GDM1 (cell line): ENCODE results near the gene INMT.

Experiments used
- DNase-seq: peaks from one replicate; lab custom pipeline; 2025; lab: John Stamatoyannopoulos, UW

Gene INMT

GRCh38 chr7:30752979-30753378 lies 1.0 kb downstream of the INMT start:
- no peak for DNase-seq

DNA sequence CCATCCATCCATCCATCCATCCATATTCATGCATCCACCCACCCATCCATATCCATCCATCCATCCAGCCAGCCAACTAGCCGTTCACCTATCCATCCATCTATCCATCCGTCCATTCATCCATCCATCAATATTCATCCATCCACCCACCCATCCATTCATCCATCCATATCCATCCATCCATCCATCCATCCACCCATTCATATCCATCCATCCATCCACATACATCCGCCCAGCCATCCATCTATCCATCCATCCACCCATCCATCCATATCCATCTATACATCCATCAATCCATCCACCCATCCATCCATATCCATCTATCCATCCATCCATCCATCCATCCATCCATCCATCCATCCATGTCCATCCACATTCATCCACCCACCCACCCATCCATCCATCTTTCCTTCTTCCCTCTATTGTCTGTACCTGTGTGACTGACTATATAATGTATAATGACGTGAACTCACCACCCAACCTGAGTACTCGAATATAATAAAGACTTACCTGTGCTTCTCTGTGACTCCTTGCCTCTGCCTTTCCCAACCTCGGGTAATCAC lies 2.5 kb downstream of the INMT start:
- DNase-seq, result no peak

GRCh38 chr7:30755384-30756154 lies 3.6 kb downstream of the INMT start:
- DNase-seq, result no peak

- no peak for DNase-seq
Observed at GRCh38 chr7:30757342-30757692, 5.4 kb downstream of the INMT start.

DNA sequence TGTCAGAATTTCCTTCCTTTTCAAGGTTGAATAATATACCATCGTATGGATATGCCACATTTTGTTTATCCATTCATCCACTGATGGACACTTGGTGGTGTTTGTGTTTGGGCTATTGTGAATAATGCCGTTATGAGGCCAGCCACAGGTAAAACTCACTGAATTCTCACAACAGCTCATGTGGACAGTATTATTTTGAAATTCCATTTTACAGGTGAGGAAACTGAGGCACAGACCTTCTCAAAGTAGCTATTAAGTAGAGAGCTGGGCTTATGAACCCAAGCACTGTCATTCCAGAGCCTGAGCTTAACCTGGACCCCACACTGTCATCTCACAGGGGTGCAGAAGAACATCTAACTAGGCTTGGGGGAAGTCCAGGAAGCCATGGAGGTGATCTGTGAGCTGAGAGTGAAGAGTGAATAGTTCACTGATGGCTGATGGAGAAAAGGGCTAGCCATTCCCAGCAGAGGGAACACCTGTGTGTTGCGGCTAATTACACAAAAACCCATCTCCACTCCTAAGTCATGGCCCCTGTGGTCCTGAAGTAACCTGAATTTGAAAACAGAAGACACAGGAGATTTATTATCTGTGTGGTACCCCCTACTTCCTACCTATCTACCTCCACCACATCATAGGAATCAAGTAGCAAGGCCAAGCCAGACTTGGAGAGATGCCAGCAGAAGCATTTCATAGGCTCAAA lies 8.7 kb downstream of the INMT start:
- DNase-seq, result no peak

DNA sequence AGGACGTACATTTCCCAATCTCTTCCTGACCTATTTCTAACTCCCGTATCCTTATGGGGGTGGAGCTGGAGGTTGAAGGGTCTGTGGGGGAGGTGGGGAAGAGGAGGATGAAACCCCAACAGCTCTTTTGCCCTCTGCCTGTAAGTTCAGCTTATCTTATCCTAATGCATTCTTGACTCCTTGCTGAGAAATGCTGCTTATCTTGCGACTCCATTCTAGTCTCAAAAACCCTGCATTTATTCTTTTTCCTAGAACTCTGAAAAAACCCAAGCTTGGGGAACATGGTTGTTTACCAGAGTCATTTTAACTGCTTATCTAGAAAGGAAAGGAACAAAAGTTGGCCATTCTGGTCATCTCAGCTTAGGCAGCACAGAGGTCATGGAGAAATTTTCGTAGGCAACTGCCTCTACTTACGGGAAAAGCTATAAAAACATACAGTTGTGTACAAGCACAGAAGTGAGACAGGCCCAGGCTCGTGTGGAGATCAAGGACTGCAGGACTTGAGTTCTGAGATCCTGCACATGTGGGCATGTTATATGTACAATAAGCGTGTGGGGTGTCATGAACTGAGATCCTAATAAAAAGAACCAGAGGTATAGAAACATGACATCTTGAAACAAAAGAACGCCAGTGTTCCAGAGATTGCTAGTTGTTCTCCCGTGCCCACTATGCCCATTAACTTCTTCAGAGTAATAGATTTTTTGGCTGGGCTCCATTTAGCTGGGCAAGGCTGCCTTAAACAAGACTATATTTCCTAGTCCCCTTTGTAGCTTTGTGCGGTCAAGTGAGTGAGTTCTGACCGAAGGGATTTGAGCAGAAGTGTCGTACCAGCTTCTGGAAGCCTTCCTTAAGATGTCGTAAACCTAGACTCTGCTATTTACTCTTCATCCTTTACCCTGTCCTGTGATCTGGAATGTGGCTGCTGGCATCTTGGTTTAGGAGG lies 9.6 kb downstream of the INMT start:
- DNase-seq, result no peak

GRCh38 chr7:30764030-30764975 lies 12.4 kb downstream of the INMT start:
- no peak for DNase-seq

- no peak for DNase-seq
Observed at GRCh38 chr7:30765408-30765807, 13.5 kb downstream of the INMT start.

DNA sequence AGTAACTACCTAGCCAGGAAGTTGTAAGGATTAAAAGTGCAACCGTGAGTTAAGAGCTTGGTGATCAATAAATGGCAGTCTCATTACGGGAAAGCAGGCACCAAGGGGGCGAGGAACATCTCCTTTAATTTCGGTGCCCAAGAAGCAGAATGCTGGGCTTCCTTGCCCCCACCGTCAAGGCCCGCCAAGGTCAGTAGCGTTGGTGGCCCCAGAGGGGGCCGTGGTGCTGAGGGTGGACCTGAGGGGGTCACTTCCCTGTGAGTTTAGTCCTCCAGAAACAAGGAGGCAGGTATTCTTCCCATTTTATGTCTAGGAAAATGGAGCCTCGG lies 18.9 kb downstream of the INMT start:
- no peak for DNase-seq

DNA sequence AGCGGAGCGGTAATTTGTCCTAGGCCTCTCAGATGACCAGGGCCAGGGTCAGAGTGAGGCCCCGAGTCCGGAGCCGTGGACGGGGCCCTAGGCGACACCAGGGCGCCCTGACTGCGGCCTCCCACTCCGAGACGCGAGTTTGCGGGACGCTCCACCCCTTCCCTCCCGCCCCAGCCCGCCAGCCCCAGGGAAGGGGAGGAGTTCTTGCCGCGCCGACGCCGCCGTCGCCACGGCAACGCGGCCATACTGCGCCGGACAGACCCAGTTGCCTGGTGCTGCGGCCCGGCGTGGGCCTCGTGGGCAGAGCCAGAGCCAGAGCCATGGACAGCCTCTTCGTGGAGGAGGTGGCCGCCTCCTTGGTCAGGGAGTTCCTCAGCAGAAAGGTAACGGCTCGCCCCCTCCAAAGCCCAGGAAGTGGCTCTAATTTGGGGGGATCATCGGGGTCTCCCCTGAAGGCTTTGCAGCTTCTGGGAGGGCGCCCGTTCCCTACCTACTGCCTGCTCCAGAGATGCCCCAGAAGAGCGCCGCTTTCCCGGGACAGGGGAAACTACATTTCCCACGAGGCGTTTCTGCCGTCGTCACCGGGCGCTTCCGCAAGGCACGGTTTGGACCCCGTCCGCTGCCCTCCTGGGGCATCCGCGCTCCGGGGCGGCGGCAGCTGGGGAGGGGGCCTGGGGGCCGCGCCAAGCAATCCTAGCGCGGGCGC lies 19.4 kb downstream of the INMT start, which contains the start of gene MINDY4:
MINDY4 (plus strand) TSS at position 244 of the 706 bp plus-strand sequence; CDS start at position 321, 77 bp downstream.
- DNase-seq, result no peak

GRCh38 chr7:30771880-30772425 lies 20.0 kb downstream of the INMT start:
- no peak for DNase-seq

- DNase-seq, result no peak
Observed at GRCh38 chr7:30772984-30773383, 21.0 kb downstream of the INMT start.

DNA sequence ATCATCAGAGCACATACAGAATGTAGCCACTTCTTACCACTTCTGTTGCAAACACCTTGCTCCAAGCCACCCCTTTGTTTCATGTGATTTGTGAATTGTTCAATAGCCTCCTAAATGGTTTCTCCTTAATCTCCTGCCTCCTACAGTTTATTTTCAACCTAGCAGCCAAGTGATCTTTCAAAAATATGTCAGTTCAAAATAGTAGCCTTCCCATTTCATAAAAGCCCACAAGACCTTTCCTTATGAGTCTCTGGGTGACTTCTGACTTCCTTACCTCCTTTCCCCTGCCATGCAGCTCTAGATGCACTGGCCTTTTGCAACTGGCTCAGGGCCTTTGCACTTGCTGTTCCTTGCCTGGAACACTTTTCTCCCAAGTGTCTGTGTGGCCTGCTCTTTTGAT lies 24.1 kb downstream of the INMT start:
- DNase-seq, result no peak

DNA sequence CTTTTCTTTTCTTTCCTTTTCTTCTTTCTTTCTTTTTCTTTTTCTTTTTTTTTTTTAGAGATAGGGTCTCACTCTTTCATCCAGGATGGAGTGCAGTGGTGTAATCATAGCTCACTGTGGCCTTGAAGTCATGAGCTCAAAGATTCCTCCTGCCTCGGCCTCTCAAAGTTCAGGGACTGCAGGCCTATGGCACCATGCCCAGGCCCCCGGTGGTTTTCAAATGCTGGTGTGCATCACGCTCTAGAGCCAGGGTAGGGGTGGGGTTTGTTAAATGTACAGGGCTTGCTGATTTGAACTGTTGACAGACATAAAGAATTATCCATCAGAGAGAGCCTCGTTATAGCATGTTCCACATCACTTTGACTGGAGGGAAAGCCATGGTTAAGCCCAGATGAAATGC lies 25.0 kb downstream of the INMT start:
- DNase-seq, result no peak

DNA sequence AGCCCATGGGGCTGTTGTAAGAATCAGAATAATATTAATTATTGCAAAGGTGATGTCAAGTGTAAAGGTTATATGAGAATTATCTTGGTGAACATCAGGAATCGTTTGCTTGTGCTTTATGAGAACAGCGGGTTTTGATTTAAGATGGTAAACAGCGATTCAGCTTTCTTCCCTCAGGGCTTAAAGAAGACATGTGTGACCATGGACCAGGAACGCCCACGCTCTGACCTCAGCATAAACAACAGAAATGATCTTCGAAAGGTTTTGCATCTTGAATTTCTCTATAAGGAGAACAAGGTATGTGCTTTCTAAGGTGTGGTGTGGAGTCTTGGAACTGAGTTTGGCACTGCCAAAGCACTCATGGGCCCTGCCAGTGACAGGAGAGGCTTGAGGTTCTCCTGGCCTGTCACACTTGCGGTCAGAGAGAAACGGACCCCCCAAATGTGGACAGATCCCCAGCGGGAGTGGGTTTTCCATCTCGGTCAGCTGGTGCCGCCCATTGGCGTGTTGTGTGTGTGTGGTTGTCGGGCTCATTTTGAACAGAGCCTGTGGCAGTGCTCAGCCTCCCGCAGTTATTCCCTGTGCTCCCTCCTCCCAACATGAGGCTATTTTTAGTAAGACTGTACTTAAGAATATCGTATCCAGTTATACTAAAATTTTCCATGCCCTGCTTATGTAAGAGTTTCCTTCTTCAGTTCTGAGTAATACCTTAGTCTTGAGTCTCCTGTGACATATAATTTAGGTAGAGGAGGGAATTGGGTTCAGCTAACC lies 26.5 kb downstream of the INMT start:
- DNase-seq, result no peak

DNA sequence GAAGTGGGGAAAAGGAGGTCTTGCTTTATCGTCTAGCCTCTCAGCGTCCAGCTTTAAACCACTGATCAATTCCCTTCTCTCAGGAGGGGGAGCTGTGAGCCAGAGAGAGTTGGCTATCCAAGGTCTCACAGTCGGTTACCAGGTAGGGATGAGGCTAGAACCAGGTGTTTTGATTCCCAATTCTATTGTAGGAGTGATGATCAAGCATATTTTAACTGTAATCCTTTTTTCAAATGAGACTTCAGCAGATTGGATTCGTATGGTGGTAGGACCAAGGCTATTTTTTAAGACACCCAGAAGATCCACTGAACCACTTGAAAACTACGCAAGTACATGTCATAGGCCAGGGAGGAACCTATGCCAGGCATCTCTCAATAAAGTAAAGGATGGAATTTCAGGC lies 27.6 kb downstream of the INMT start:
- no peak for DNase-seq

DNA sequence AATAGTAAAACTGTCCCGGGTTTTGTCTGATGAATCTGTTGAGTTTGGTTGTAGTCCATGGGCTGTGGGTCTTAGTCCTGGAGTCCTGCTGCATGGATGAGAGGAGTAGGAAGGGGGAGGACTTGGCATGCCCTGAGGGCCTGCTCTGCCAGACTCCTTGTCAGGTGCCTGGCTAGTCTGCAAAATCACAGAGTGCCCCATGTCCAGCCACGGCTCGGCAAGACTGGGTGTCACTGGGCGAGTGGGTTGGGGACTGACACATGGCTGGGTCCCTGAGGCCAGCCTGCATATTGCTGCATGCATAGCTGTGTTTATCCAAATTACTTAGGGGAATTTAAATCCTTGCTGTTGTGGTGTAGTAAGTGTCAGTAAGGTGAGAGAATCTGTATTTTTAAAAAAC lies 29.0 kb downstream of the INMT start:
- no peak for DNase-seq

DNA sequence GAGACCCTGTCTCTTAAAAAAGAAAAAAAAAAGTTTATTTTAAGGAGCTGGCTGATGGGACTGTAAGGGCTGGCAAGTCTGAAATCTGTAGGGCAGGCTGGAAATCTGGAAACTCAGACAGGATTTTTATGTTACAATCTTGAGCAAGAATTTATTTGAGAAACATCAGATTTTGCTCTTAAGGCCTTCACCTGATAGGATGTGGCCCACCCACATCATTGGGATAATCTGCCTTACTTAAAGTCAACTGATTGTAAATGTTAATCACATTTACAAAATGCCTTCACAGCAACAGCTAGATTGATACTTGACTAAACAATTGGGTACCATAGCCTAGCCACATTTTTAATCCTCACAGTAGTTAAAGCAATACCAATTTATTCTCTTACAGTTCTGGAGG lies 30.8 kb downstream of the INMT start:
- DNase-seq, result no peak

GRCh38 chr7:30785786-30786185 lies 33.9 kb downstream of the INMT start:
- no peak for DNase-seq

- DNase-seq, result no peak
Observed at GRCh38 chr7:30787486-30787885, 35.6 kb downstream of the INMT start.
